Measurements from ENCODE around the gene POLE. TPM values are rescaled to one million over a fixed set of nuclear protein-coding genes. Genes with fewer than 3 reads are reported as not detected.

Gene POLE
- polyA plus RNA-seq, 1 of the 3 experiments (the other 2 are of a cell fraction) = 20.1 TPM

DNA sequence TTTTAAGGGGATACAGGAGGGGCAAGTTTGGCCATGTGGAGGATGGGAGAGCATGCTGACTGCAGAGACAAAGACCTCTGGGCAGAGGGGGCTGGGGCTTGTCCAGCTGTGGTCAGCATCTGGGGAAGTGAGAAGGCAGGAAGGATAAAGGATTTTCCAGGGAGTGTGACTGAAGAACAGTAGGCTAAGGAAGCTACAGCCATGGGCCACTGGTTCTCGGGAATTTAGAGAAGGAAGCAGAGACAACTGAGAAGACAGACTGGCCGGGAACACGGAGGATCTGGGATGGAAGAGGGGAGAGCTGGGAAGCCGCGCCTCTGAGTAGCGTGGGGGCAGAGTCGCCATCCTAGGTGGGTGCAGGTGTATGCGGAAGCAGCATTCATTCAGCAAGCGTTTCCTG lies 16.5 kb upstream of the POLE start:
- peaks cover 3 to 10% of the 10 kb centered on the region in 2 experiments for H3K36me3 ChIP-seq (replicated peaks in 1 of 2; ENCODE audit: control insufficient read depth in 1 of 2, insufficient read depth in 2 of 2, low read length in 1 of 2)
- H3K9me2 ChIP-seq = no peaks in the 10 kb centered on the region
- H2AFZ ChIP-seq (ENCODE audit: low read depth) = no peak overlapping the region
- no peak overlapping the region for H3K9ac ChIP-seq
- H3K27ac ChIP-seq (ENCODE audit: low read depth in 2 of 2, low read length in 1 of 2) = no peak overlapping the region
- 0 out of 2 replicates have a peak, but pooled peaks cover 5% of the 10 kb centered on the region for H3K79me2 ChIP-seq (ENCODE audit: insufficient read depth)
- no peak for DNase-seq
- H4K20me1 ChIP-seq (ENCODE audit: insufficient read depth) = no peaks in the 10 kb centered on the region; the same call in 1 of the 2 replicates
- peaks cover 4% of the 10 kb centered on the region for H3F3A ChIP-seq (replicated peaks; ENCODE audit: insufficient read depth)
- no peaks in the 10 kb centered on the region for H3K4me1 ChIP-seq (ENCODE audit: control insufficient read depth in 1 of 2, insufficient read depth in 2 of 2, low read depth in 1 of 2, low read length in 1 of 2)
- ChIA-PET POLR2A (no interaction called here), CTCF (interaction anchor here (1.5 kb wide), 1 partner anchor 27 kb away, joined by 4 read pairs; no protein-coding TSS in a partner anchor)
- no peak for TF ChIP-seq MEF2A (IDR thresholded peaks at IDR 0.05; ENCODE audit: borderline replicate concordance, low read depth)
- no peak for TF ChIP-seq GABPA (IDR thresholded peaks at IDR 0.05; ENCODE audit: low read depth)
- TF ChIP-seq EZH2phosphoT487 (IDR thresholded peaks at IDR 0.05; ENCODE audit: borderline replicate concordance, low read depth) = no peak
- TF ChIP-seq, protein P1, sequence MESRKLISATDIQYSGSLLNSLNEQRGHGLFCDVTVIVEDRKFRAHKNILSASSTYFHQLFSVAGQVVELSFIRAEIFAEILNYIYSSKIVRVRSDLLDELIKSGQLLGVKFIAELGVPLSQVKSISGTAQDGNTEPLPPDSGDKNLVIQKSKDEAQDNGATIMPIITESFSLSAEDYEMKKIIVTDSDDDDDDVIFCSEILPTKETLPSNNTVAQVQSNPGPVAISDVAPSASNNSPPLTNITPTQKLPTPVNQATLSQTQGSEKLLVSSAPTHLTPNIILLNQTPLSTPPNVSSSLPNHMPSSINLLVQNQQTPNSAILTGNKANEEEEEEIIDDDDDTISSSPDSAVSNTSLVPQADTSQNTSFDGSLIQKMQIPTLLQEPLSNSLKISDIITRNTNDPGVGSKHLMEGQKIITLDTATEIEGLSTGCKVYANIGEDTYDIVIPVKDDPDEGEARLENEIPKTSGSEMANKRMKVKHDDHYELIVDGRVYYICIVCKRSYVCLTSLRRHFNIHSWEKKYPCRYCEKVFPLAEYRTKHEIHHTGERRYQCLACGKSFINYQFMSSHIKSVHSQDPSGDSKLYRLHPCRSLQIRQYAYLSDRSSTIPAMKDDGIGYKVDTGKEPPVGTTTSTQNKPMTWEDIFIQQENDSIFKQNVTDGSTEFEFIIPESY (IDR thresholded peaks at IDR 0.05; ENCODE audit: borderline replicate concordance, low read depth) = no peak
- TF ChIP-seq, protein P2, sequence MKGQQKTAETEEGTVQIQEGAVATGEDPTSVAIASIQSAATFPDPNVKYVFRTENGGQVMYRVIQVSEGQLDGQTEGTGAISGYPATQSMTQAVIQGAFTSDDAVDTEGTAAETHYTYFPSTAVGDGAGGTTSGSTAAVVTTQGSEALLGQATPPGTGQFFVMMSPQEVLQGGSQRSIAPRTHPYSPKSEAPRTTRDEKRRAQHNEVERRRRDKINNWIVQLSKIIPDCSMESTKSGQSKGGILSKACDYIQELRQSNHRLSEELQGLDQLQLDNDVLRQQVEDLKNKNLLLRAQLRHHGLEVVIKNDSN (IDR thresholded peaks at IDR 0.05; ENCODE audit: borderline replicate concordance, low read depth) = no peak
- TF ChIP-seq YY1 (IDR thresholded peaks at IDR 0.05; ENCODE audit: low read depth) = no peak
- TF ChIP-seq ELF1 (IDR thresholded peaks at IDR 0.05) = no peak
- no peak for TF ChIP-seq NRF1 (IDR thresholded peaks at IDR 0.05; ENCODE audit: low read depth, low read length)
- no peak for TF ChIP-seq EP300 (IDR thresholded peaks at IDR 0.05; ENCODE audit: borderline replicate concordance in 1 of 2, low read depth in 1 of 2, low read length in 1 of 2)
- TF ChIP-seq NFIC (IDR thresholded peaks at IDR 0.05; ENCODE audit: borderline replicate concordance) = no peak
- no peak overlapping the region for H3K4me3 ChIP-seq (ENCODE audit: low read depth in 2 of 2, low read length in 1 of 2)
- H3K27me3 ChIP-seq (ENCODE audit: insufficient read depth) = no peaks in the 10 kb centered on the region
- WGBS (ENCODE audit: low lambda C conversion rate) = 96% methylated on average over 9 of the region's 9 CpGs
- H3K4me2 ChIP-seq = no peak overlapping the region
- H3K9me3 ChIP-seq = no peaks in the 10 kb centered on the region

DNA sequence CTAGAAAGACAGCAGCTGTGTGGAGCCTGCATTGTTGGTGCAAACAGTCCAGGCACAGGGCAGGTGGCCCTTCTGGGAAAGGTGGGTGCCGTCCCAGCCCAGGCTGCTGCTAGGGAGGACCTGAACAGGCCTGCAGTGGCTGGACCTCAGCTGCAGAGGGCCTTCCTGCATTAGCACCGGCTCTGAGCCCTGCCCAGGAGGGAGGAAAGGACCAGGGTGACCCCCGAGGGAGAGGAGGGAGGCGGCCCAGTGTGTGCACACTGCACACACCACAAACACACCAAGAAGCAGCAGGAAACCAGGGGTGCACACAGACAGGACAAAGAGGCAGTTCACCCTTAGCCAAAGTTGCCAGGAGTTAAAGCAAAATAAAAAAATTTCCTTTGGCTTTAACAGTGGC lies 15.5 kb upstream of the POLE start:
- 86% methylated on average over 3 of the region's 4 CpGs for WGBS (ENCODE audit: low lambda C conversion rate)
- ChIA-PET CTCF (interaction anchor here (1.5 to 1.7 kb wide), 2 partner anchors 26 to 66 kb away, joined by 4 read pairs; no protein-coding TSS in a partner anchor), POLR2A (no interaction called here)
- TF ChIP-seq JUND (IDR thresholded peaks at IDR 0.05) (no peak), GABPA (IDR thresholded peaks at IDR 0.05; ENCODE audit: low read depth) (no peak), MXI1 (IDR thresholded peaks at IDR 0.05; ENCODE audit: low read depth, low read length) (no peak), POLR2AphosphoS5 (IDR thresholded peaks at IDR 0.05; ENCODE audit: low read depth, low read length) (no peak), MEF2A (IDR thresholded peaks at IDR 0.05; ENCODE audit: borderline replicate concordance, low read depth) (no peak), NFIC (IDR thresholded peaks at IDR 0.05; ENCODE audit: borderline replicate concordance) (no peak)
- TF ChIP-seq, protein P3, sequence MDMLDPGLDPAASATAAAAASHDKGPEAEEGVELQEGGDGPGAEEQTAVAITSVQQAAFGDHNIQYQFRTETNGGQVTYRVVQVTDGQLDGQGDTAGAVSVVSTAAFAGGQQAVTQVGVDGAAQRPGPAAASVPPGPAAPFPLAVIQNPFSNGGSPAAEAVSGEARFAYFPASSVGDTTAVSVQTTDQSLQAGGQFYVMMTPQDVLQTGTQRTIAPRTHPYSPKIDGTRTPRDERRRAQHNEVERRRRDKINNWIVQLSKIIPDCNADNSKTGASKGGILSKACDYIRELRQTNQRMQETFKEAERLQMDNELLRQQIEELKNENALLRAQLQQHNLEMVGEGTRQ (IDR thresholded peaks at IDR 0.05; ENCODE audit: borderline replicate concordance, low read depth, low read length) = no peak
- TF ChIP-seq, protein P2 (IDR thresholded peaks at IDR 0.05; ENCODE audit: borderline replicate concordance, low read depth) = no peak
- TF ChIP-seq, protein P4, sequence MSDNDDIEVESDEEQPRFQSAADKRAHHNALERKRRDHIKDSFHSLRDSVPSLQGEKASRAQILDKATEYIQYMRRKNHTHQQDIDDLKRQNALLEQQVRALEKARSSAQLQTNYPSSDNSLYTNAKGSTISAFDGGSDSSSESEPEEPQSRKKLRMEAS (IDR thresholded peaks at IDR 0.05; ENCODE audit: low read depth) = no peak
- Histone ChIP-seq H3K27ac (ENCODE audit: low read depth in 2 of 2, low read length in 1 of 2) (no peak overlapping the region), H3K9me3 (no peaks in the 10 kb centered on the region), H3K36me3 (replicated peaks in 1 of 2; ENCODE audit: control insufficient read depth in 1 of 2, insufficient read depth in 2 of 2, low read length in 1 of 2) (peaks cover 3 to 10% of the 10 kb centered on the region in 2 experiments), H3K4me2 (no peak overlapping the region), H4K20me1 (ENCODE audit: insufficient read depth) (no peaks in the 10 kb centered on the region; the same call in 1 of the 2 replicates), H2AFZ (ENCODE audit: low read depth) (no peak overlapping the region), H3K27me3 (ENCODE audit: insufficient read depth) (no peaks in the 10 kb centered on the region), H3K4me1 (ENCODE audit: control insufficient read depth in 1 of 2, insufficient read depth in 2 of 2, low read depth in 1 of 2, low read length in 1 of 2) (no peaks in the 10 kb centered on the region), H3F3A (replicated peaks; ENCODE audit: insufficient read depth) (no peaks in the 10 kb centered on the region), H3K79me2 (ENCODE audit: insufficient read depth) (no peaks in the 10 kb centered on the region), H3K4me3 (ENCODE audit: low read depth in 2 of 2, low read length in 1 of 2) (no peak overlapping the region), H3K9me2 (no peaks in the 10 kb centered on the region), H3K9ac (no peak overlapping the region)
- DNase-seq = no peak

Data from SK-N-SH (cell line).